Kidney (tissue), 14 donors: ENCODE results near the gene CNIH1. TPM values are rescaled to one million over a fixed set of nuclear protein-coding genes. Genes with fewer than 3 reads are reported as not detected.
"Not testable (repeated sequence)": the region's sequence is repeated elsewhere in the genome, so short reads cannot be mapped to it uniquely, and the experiment has no call there.

Experiments used
- DNase-seq, 5 donors: peaks; one replicate each; pipeline ENCODE4 v3.0.0-alpha.2; 2013 to 2020
- FAIRE-seq: peaks from 2 replicates; lab custom pipeline; 2012; peaks lifted over from hg19 to GRCh38; lab: Jason Lieb, UNC
- H3K27ac ChIP-seq, 2 donors: one replicate each; pipeline ENCODE4 v1.7.0; 2013; ENCODE audit warnings: low read depth in 2 of 2, low read length in 2 of 2, inconsistent platforms in 1 of 2
- H3K27me3 ChIP-seq: one replicate; pipeline ENCODE4 v1.7.1; 2013; ENCODE audit warnings: low read length, inconsistent platforms; ENCODE audit not compliant: control insufficient read depth, insufficient read depth
- H3K36me3 ChIP-seq, 3 donors: one replicate each; pipeline versions ENCODE4 v1.7.0 to v1.7.1; 2013; ENCODE audit warnings: low read length in 3 of 3, control low read depth in 1 of 3, inconsistent platforms in 1 of 3; ENCODE audit not compliant: insufficient read depth in 3 of 3, control insufficient read depth in 2 of 3
- H3K4me1 ChIP-seq, 3 donors: one replicate each; pipeline versions ENCODE4 v1.7.0 to v1.7.1; 2013; ENCODE audit warnings: low read length in 3 of 3, inconsistent platforms in 1 of 3, low read depth in 1 of 3; ENCODE audit not compliant: control insufficient read depth in 2 of 3, insufficient read depth in 2 of 3
- H3K4me3 ChIP-seq, 3 donors: one replicate each; pipeline versions ENCODE4 v1.7.0 to v1.8.1; 2013; ENCODE audit warnings: low read length in 3 of 3, control low read depth in 1 of 3, inconsistent platforms in 1 of 3
- H3K9ac ChIP-seq, 3 donors: one replicate each; pipeline versions ENCODE4 v1.7.0 to v1.7.1; 2013; ENCODE audit warnings: low read length in 3 of 3, control low read depth in 1 of 3, inconsistent platforms in 1 of 3
- H3K9me3 ChIP-seq, 3 donors: one replicate each; pipeline versions ENCODE4 v1.7.0 to v1.7.1; 2013; ENCODE audit warnings: low read length in 3 of 3, control low read depth in 1 of 3, inconsistent platforms in 1 of 3; ENCODE audit not compliant: control insufficient read depth in 2 of 3, insufficient read depth in 1 of 3
- CTCF ChIP-seq: IDR thresholded peaks from 3 replicates; pipeline ENCODE4 v1.5.1; 2012; ENCODE audit warnings: mild to moderate bottlenecking, moderate library complexity, borderline replicate concordance; ENCODE audit not compliant: insufficient read depth; ENCODE audit errors: extremely low read depth
- intact Hi-C: fragments of 100-400 bp; cut with DNase I; formaldehyde crosslinking; loops from one replicate; pipeline ENCODE4 v1.11.1; 2022
- polyA plus RNA-seq: library from polyadenylated mRNA; stranded (reverse); fragments of 350-450 nt; fragmentation: Illumina TruSeq; extraction: RNeasy Lipid Tissue Mini Kit (QIAGEN cat#74804); gene quantifications from one replicate; pipeline ENCODE4 v1.2.3, GENCODE V29; 2014; ENCODE audit warnings: low read depth, low replicate concordance; ENCODE audit not compliant: insufficient read depth
- total RNA-seq: library from RNA; stranded (reverse); fragmentation: NEBNext Ultra II Directional; extraction: Animal tissue kit (Norgen Biotek cat#: 25700); gene quantifications from one replicate; pipeline ENCODE4 v1.2.1, GENCODE V29; 2021
- donor health status: control.
- donor health status: control.
- donor health status: control.
- donor health status: control.
- donor health status: control.
- donor health status: DM: yes; HTN: yes; CAD: no.
- donor health status: Normal renal cell carcinoma (clear cell type).

The CNIH1 gene
- total and polyA plus RNA-seq, 2 donors from 2014 or later, result 64.8 to 78.3 TPM

- peak overlapping the region; percentile 71 to 84 (median 82) for H3K9ac ChIP-seq
- H3K36me3 ChIP-seq, result no peaks in the 10 kb centered on the region
- DNase-seq (no peak), FAIRE-seq (no peak)
- intact Hi-C loops, result no loop called here
- peaks cover 0 to 5% (median 4%) of the 10 kb centered on the region in 3 donors for H3K4me1 ChIP-seq
- H3K9me3 ChIP-seq, result no peaks in the 10 kb centered on the region
- no peak for TF ChIP-seq CTCF
- H3K4me3 ChIP-seq, result peak overlapping the region; percentile 74 to 89 (median 84)
- no peaks in the 10 kb centered on the region for H3K27me3 ChIP-seq
- peak overlapping the region; percentile 78 to 91 for H3K27ac ChIP-seq
Observed at GRCh38 chr14:54440476-54440872, 700 bp downstream of the CNIH1 start.

- intact Hi-C loops, result no loop called here
- Histone ChIP-seq H3K4me3 (peak overlapping the region; percentile 74 to 89 (median 84)), H3K27me3 (no peaks in the 10 kb centered on the region), H3K9me3 (no peaks in the 10 kb centered on the region), H3K36me3 (no peaks in the 10 kb centered on the region), H3K27ac (no peak overlapping the region), H3K4me1 (peaks cover 0 to 5% (median 4%) of the 10 kb centered on the region in 3 donors), H3K9ac (peak overlapping the region; percentile 71 to 84 (median 82))
- FAIRE-seq, result no peak
- TF ChIP-seq CTCF, result no peak
- DNase-seq, result no peak
Observed at GRCh38 chr14:54440037-54440436, 1.1 kb downstream of the CNIH1 start.

- Histone ChIP-seq H3K9me3 (no peaks in the 10 kb centered on the region), H3K27ac (no peak overlapping the region), H3K4me3 (no peak overlapping the region), H3K4me1 (peaks cover 0 to 5% (median 4%) of the 10 kb centered on the region in 3 donors), H3K36me3 (no peaks in the 10 kb centered on the region), H3K27me3 (no peaks in the 10 kb centered on the region), H3K9ac (no peak overlapping the region)
- TF ChIP-seq CTCF, result no peak
- peak in 2 of 5 donors; percentile 16 to 33 for DNase-seq
- no peak for FAIRE-seq
- intact Hi-C loops, result no loop called here
Observed at GRCh38 chr14:54438703-54439102, 2.5 kb downstream of the CNIH1 start.

GRCh38 chr14:54437954-54438353 lies 3.2 kb downstream of the CNIH1 start:
- H3K36me3 ChIP-seq, H3K9ac ChIP-seq, H3K4me3 ChIP-seq, H3K27me3 ChIP-seq, intact Hi-C loops, H3K9me3 ChIP-seq, H3K27ac ChIP-seq, DNase-seq, H3K4me1 ChIP-seq, FAIRE-seq: not testable (repeated sequence)
